Tibial nerve (tissue), 3 donors: ENCODE data around the gene GPR101.

Experiments used
- CTCF ChIP-seq, 5 experiments: fragments of 200-600 bp in 3 of 5; fragments of 450-650 bp in 2 of 5; sonication (generic) in 3 of 5; IDR thresholded peaks; one replicate each; pipeline ENCODE4 v1.5.1; 2016 to 2019; ENCODE audit warnings: antibody characterized with exemption in 5 of 5, mild to moderate bottlenecking in 3 of 5, moderate library complexity in 2 of 5
- POLR2A ChIP-seq, 2 donors: fragments of 450-650 bp; IDR thresholded peaks; one replicate each; pipeline ENCODE4 v1.6.1; 2017; ENCODE audit warnings: antibody characterized with exemption in 2 of 2, mild to moderate bottlenecking in 2 of 2, moderate library complexity in 2 of 2

GRCh38 chrX:137031039-137031438 lies 2.8 kb downstream of the GPR101 start:
- TF ChIP-seq POLR2A (IDR thresholded peaks at IDR 0.05) (no peak), CTCF (IDR thresholded peaks at IDR 0.05) (no peak)
